ENCODE data around the gene STXBP2.

STXBP2 gene

DNA sequence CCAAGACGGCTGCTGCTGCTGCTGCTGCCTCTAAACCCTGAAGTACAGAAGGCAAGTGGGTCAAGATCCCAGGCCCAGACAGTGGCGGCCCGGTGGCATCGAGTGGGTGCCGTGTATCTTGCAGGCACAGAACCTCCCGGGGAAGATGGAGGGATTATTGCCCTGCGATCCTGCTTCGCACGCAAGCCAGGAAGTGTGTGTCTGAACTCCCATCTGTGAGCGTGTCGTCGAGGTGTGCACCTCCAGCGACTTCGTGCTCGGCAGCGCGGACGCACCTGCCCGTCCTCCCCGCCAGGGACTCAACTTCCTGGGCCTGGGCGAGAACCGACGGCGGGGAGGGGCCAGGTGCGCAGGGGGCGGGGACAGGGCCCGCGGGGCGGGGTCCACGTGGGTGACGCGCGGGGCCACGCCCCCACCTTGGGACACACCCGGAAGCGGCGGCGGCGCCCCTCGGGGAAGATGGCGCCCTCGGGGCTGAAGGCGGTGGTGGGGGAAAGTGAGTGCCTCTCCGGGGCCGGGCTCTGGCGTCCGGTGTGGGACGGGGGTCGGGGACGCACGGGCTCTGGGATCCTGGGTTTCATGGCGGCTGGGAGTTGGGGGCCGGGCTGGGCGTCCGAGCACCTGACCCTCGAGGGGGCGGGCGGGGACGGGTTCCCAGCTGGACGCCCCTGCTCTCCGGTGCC is at the start of gene STXBP2:
STXBP2 (plus strand) TSS at position 420 of the 683 bp plus-strand sequence; CDS start at position 460, 40 bp downstream.
- peak; percentile 59 for DNase-seq

DNA sequence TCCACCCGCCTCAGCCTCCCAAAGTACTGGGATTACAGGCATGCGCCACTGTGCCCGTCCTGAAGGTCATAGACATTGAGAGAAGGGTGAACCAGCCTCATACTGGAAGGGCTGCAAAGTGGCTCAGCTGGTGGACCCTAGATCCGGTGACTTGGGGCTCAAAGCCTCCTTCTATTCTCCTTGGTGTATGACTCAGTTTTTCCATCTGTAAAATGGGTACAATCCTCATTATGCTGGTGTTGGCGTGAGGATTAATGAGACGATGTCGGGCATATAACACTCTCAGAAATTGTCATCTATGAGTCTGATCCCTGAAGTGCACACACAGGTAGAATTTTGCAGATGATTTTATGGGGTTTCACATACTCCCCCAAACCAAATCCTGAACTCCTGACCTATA is 47.1 kb upstream of the STXBP2 start:
- no peak for DNase-seq

DNA sequence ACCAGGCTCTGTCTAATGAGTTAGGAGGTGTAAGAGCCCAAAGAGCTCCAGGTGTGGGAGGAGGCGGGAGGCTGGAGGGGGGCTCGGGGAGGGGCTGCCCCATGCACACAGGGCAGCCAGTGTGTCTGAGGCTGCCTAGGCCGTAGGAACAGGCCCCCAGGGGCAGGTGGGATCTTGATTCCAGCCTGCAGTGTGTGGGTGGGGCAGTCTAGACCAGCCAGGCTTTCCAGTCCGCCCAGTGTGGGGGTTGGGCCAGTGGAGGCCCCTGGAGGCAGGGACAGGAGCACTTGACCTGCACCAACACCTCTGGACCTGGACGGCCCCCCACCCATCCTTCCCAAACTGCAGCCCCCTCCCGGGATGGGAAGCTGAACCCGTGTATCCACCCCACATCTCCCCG is 46.7 kb upstream of the STXBP2 start:
- DNase-seq: no peak

DNA sequence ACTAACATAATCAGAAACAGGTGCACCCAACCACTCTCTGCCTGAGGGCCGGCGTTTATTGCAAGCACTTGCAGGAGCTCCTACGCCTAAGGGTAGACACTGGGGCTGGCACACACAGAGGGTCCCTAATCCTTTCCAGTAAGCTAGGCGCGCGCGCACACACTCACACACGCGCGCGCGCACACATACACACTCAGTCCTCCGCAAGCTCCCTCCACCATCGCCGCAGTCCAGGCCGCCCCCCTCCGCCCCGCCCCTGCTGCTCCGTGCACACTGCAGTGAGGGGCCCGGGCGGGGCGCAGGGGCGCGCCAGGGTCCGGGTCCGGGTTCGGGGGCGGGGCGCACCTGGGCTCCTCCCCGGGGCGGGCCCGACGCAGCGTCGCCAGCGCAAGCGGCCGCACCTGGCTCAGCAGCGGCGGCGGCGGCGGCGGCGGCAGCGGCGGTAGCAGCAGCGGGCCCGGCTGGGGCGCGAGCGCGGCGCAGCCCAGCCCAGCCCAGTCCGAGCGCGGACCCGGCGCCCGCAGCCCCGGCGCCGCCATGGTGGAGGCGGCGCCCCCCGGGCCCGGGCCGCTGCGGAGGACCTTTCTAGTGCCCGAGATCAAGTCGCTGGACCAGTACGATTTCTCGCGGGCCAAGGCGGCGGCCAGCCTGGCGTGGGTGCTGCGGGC is 41.3 kb upstream of the STXBP2 start, which contains the start of gene CAMSAP3:
CAMSAP3 (plus strand) TSS at position 398 of the 668 bp plus-strand sequence; CDS start at position 538, 140 bp downstream.
- peak; percentile 24 for DNase-seq

DNA sequence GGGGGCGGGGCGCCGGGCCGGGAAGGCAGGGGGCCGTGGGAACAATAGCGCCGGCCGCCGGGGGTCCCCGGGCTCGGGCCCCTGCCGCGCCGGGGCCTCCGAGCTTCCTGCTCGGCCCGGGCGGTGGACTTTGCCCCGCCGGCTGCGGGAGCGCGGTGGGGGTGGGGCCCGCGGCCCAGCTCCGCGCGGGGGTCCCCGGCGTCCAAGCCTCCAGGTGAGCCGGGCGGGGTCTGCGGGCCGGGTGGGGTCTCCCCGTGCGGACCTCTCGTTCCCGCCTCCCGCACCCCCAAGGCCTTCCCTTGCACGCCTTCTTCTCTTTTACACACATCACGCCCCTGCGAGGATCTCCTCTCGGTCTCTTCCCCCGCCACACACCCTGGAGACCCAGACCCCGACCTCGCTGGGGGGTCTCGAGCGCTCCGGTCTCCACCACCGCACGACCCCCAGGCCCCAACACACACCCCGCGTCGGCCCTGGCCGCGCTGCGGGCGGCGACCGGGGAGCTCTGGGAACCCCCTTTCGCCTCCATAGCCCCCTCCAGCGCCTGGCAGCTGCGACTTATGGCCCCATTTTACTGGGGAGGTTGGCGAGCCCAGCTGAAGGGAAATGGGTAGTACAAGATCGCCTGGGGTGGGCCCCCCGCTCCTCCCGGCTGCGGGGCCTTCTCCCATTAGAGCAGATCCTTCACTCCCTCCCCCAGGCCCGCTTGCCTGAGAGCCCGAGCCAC is 40.5 kb upstream of the STXBP2 start:
- DNase-seq: no peak

DNA sequence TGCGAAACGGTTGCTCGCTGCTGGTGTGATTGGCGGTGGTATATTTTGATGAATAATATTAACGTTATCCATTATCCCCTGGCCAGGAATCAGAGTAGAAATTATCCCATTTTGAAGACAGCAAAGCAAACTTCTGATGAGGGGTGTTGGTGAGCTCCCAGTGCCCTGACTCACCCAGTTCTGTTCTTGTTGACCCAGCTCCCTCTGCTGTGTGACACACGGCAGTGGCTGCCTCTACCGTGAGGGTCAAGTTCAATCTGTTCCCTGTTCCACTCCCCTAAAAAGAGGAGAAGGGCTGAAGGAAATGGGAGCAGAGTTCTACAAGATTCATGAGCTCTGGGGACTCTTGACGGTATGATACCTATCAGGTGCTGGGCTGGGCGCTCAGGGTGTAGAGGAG is 39.2 kb upstream of the STXBP2 start:
- no peak for DNase-seq

DNA sequence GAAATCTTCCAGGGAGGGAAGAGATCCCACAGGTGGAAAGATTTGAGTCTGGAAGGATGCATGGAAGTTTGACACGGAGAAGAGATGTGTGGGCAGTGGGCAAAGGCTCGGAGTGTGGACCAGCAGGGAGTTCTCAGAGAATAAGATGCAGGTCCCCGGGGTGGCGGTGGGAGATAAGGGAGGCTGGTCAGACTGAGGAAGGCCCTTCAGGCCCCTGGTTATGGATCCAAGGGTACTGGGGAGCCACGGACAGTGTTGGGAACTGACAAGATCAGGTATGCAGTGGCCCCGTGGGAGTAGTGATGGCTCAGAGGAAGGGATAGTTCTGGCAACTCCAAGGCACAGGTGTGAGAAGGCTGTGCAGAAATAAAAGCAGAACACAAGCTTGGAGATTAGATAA is 38.7 kb upstream of the STXBP2 start:
- DNase-seq: no peak

DNA sequence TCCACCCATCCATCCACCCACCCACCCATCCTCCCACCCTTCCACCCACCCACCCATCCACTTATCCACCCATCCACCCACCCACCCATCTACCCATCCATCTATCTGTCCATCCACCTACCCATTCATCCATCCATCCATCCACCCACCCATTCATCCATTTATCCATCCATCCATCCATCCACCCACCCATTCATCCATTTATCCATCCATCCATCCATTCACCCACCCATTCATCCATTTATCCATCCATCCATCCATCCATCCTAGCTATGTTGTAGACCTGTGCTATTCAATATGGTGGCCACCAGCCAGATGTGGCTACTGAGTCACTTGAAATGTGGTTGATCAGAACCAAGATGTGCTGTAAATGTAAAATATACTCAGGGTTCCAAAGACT is 36.2 kb upstream of the STXBP2 start:
- no peak for DNase-seq

DNA sequence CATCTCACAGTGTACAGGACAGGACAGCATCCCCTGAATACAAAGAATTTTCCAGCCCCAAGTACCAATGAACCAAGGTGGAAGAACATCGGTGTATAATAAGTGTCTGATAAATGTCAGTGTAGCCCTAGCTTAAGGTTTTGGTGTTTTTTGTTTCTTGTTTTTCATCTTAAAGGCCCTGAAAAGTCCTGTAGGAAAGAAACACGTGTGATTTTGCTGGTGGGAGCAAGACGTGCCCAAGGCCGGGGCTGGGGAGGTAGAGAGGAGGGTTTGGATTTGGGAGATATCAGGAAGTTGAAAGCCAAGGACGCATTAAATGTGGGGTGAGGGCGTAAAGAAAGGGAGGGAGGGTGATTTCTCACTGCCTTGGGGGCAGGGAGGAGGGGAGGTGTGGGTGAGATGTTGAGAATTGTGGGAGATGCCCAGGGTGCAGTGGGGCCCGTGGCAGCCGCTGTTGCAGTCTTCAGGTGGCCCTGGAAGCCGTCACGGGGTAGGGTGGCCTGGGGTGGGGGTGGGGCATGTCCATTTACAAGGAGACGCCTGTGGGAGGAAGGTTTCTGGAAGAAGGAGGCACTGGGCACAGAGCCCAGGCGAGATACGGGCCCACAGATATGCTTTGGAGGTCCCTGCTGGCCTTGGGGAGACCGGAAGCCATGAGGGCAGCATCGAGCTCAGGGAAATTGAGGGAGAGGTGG is 34.5 kb upstream of the STXBP2 start:
- DNase-seq: no peak

DNA sequence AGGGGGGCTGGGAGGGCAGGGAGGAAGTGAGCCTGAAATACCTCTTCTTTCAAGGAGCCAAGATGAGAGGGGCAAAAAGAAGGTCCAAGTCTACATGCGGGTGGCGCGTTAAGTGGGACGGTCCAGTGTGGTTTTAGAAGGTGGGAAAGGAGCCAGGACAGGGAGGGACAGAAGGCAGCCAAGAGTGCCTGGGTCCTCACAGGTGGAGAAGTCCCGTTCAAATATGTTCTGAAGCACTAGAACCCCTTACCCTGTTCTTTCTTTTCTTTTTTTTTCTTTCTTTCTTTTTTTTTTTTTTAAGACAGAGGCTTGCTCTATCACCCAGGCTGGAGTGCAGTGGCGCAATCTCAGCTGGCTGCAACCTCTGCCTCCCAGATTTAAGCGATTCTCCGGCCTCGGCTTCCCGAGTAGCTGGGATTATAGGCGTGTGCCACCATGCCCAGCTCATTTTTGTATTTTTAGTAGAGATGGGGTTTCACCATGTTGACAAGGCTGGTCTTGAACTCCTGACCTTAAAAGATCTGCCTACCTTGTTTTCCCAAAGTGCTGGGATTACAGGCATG is 33.9 kb upstream of the STXBP2 start:
- no peak for DNase-seq

DNA sequence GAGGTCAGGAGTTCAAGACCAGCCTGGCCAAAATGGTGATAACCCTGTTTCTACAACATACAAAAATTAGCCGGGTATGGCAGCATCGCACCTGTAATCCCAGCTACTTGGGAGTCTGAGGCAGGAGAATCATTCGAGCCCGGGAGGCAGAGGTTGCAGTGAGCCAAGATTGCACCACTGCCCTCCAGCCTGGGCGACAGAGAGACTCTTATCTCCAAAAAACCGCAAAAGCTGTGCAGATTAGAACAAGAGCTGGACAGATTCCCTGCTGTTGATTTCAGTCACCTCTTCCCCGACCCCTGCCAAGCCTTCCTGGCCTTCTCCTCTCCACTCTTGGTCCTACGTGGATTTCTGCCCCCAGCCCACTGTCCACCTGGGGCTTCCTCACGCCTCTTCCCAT is 33.0 kb upstream of the STXBP2 start:
- DNase-seq: no peak

DNA sequence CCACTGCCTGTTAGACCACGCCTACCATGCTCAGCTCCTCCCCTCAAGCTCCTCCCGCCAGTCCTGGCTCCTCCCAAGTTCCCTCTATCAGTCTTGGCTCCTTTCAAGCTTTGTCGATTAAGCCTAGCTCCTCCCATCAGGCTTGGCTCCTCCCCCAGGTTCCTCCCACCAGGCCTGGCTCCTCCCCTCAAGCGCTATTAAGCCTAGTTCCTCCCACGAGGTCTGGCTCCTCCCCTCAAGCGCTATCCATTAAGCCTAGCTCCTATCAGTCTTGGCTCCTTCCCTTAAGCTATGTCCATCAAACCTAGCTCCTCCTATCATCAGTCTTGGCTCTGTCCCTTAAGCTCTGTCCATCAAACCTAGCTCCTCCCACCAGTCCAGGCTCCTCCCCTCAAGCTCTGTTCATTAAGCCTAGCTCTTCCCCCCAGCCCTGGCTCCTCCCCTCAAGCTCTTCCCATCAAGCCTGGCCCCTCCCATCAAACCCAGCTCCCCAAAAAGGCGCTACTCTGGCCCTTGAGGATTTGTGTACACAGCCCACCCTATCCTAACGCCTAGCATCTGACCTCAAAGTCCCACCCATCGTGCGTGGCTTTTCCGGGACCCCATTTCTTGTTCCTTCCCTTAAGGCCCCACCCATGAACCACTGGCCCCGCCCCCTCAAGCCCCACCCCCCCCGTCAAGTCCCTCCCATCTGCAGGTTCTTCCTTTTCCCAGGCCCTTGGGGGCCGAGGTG is 31.3 kb upstream of the STXBP2 start:
- no peak for DNase-seq

DNA sequence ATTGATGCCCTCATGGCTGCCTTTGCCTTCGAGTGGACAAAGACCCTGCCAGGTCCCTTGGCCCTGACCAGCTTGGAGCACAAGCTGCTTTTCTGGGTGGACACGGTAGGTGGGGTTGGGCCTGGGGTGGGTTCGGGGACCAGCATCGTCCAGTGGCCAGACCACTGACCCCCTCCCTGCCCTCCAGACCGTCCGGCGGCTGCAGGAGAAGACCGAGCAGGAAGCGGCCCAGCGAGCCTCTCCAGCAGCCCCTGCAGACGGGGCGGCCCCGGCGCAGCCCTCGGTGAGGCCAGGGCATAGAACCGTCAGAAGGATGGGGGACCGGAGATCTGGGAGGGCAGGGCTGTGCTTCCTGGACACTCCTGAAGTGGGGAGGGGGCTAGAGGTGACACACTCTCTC is 30.6 kb upstream of the STXBP2 start:
- DNase-seq: no peak

DNA sequence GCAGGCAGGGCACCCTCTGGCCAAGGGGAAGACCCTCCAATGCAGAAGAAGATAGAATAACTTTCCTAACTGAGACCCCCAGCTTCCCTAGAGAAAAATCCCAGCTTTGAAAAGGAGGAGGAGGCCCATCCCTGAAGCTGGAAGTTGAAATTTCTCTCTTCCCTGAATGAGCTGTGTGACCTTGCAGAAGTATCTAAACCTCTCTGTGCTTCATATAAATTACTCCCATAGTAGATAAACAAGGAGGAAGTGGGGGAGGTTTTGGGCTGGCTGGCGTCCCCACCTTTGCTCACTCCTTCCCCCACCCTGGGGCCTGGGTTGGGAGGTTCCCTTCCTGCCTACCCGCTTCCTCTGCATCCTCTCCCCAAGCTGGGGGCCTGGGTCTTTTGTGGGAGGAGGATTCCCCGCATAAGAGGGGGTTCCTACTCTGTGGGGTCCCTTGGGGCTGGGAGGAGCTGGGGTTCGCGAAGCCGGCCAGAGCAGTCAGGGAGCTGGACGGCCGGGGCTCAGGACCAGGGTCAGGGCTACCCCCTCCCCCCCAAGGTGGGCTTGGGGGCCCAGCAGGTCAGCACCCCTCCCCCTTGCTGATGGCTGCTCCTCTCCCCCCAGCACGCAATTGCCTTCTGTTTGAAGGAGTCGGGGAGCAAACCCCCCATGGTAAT is 29.6 kb upstream of the STXBP2 start:
- DNase-seq: no peak

DNA sequence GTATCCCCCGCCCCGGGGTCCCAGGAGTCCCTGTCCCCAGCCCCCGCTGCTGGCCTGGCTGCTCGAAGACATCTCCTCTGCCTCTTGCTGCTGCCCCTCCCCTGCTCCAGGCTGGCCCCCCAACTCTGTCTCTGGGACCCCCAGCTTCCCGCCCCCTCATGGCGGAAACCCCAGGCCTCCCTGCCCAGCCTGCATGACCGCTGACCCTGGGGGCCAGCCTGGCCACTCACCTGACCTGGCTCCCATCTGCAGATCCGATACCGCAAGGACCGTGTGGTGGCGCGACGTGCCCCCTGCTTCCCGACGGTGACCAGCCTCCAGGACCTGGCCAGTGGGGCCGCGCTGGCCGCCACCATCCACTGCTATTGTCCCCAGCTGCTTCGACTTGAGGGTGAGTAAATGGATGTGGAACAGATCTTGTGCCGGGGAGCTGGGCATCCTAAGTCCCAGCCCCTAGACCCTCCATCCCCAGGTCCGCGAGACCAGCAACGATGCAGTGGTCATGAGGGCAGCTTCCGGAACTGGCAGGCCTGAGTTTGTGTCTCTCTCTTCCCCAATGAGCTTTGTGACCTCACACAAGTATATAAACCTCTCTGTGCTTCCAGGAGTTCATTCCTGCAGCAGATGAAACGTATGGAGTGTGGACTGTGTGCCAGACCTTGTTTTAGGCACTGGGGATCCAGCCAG is 28.9 kb upstream of the STXBP2 start:
- DNase-seq: no peak

DNA sequence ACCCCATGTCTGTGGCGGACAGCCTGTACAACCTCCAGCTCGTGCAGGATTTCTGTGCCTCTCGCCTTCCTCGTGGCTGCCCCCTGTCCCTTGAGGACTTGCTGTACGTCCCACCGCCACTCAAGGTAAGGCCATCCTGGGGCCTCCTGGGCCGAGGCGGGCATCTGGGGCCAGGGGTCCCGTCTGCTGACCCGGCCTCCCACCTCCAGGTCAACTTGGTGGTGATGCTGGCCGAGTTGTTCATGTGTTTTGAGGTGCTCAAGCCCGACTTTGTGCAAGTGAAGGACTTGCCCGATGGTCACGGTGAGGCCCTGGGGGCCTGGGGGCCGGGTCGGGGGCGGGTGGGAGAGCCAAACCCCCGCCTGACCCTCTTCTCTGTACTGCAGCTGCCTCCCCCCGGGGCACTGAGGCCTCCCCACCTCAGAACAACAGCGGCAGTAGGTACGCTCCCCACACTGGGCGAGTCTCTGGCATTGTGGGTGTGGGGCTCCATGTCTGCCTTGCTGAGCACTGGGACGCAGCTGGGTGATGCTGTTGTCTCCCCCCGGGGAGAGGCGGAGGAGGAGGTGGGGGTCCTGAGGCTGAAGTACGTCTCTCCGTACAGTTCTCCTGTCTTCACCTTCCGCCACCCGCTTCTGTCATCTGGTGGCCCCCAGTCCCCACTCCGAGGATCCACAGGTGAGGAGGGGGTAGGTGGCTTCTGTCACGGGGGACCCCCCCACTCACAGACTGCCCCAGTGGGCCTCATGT is 26.2 kb upstream of the STXBP2 start:
- DNase-seq: no peak

DNA sequence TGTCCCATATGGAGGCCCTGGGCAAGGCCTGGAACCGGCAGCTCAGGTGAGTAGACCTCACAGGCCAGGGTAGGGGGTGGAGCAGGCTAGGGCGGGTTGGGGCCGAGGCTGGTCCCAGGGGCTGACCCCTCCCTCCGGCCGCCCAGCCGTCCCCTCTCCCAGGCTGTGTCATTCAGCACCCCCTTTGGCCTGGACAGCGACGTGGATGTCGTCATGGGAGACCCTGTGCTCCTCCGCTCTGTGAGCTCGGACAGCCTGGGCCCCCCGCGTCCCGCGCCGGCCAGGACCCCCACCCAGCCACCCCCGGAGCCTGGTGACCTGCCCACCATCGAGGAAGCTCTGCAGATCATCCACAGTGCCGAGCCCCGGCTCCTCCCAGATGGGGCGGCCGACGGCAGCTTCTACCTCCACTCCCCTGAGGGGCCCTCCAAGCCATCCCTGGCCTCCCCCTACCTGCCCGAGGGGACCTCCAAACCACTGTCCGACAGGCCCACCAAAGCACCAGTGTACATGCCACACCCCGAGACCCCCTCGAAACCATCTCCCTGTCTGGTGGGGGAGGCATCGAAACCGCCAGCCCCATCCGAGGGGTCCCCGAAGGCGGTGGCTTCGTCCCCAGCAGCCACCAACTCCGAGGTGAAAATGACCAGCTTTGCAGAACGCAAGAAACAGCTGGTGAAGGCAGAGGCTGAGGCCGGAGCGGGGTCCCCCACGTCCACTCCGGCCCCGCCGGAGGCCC is 25.2 kb upstream of the STXBP2 start:
- DNase-seq: no peak

DNA sequence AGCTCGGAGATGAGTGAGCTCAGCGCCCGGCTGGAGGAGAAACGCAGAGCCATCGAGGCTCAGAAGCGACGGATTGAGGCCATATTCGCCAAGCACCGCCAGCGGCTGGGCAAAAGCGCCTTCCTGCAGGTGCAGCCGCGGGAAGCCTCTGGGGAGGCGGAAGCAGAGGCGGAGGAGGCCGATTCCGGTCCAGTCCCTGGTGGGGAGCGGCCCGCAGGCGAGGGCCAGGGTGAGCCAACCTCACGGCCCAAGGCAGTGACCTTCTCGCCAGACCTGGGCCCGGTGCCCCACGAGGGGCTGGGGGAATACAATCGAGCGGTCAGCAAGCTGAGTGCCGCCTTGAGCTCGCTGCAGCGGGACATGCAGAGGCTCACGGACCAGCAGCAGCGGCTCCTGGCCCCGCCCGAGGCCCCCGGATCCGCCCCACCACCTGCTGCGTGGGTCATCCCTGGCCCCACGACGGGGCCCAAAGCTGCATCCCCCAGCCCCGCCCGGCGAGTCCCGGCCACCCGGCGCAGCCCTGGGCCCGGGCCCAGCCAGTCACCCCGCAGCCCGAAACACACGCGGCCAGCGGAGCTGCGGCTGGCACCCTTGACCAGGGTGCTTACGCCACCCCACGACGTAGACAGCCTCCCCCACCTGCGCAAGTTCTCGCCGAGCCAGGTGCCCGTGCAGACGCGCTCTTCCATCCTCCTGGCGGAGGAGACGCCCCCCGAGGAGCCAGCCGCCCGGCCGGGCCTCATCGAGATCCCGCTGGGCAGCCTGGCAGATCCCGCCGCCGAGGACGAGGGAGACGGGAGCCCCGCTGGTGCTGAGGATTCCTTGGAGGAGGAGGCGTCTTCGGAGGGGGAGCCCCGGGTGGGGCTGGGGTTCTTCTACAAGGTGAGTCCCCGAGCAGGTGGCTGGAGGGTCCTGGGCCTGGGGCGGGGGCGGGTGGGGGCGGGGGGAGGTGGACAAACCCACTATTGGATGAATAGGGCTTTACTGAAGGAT is 24.3 kb upstream of the STXBP2 start:
- DNase-seq: no peak

All from NCI-H2029 treated with DMSO at 0.1 percent for 48 hours (cell line).